Dermis microvascular lymphatic vessel endothelial cell (primary cell): Measurements from ENCODE around the gene AADACL2. TPM values are rescaled to one million over a fixed set of nuclear protein-coding genes. Genes with fewer than 3 reads are reported as not detected.
"Not testable (repeated sequence)": the region's sequence is repeated elsewhere in the genome, so short reads cannot be mapped to it uniquely, and the experiment has no call there.

ENCODE experiments used
- DNase-seq, 2 donors: peaks; one replicate each; pipeline versions ENCODE4 v3.0.0 to v3.0.0-alpha.2; 2010; ENCODE audit warnings: low read depth in 2 of 2
- total RNA-seq: library from RNA; depleted of rRNA; stranded (reverse); fragments of >200 nt; gene quantifications from 2 replicates; pipeline ENCODE4 v1.2.1, GENCODE V29; 2014

The AADACL2 gene
- total RNA-seq, 1 donor from 2014 or later, result not detected

DNA sequence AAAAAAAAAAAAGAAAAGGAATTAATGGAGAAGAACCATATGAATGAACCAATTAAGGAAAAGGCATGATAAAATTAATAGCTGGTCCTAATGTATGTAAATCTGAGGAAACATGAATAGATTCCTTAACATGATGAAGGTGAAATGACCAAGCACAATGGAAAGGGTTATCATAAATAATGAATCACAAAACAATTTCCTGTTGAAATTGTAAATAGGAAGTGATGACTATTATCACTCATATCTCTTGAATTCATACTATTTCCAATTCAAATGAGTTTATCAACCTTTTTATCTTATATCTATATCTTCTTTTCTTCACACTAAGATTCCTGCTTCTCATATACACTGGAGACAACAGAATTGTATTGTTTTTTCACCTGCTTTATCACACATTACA, 32.0 kb downstream of the AADACL2 start:
- DNase-seq, result peak; percentile 21 to 70

DNA sequence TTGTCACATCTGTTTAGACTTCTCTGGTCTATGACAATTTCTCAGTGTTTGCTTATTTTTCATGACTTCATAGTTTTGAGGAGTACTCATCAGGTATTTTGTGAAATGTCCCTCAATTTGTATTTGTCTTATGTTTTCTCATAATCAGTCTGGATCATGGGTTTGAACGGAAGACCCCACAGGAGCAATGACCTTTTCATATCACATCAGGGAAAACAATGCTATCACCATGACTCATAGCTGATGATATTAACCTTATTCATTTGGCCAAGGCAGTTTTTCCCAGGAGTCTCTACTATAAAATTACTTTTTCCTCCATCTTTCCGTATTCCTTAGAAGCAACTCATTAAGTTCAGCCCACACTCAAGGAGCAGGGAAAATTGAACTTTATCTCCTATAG, 32.7 kb downstream of the AADACL2 start:
- DNase-seq, result peak; percentile 61 to 94

DNA sequence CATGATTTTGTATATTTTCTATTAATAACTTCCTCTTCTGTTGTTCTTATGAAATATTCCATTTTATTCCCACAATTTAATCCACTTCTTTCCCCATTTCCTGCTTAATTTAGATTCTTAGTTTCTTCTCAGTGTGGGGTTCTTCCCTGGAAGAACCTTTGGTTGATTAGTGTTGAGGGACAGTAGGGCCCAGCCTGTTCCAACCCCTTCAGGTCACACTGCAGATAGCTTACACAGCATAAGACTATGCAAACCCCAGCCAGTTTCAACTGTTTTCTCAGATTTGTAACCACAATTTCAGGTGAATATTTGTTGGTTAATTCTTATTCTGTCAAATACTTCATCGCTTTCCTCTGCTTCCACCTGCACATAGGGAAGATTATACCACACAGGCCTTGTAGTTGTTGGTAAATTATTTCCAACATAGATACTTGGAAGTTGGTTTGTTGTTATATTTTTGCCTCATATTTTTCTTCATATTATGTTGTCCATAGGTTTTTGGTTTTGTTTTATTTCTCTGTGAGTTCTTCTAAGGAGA, 34.7 kb downstream of the AADACL2 start:
- peak in 1 of 2 donors; percentile 12 for DNase-seq

DNA sequence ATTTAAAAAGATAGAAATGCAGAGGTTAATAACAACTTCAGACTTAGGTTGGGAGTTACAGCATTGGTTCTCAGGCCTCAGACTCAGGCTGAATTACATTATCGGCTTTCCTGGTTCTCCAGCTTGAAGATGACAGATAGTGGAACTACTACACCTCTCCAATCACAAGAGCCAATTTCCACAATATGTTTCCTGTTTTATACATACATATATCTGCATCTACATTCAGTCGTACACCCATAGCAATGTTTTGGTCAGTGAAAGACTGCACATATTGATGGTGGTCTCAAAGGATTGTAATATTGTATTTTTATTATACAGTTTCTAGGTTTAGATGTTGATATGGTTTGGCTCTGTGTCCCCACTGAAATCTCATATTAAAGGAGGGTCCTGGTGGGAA, 35.4 kb downstream of the AADACL2 start:
- DNase-seq, result peak in 1 of 2 donors; percentile 68

DNA sequence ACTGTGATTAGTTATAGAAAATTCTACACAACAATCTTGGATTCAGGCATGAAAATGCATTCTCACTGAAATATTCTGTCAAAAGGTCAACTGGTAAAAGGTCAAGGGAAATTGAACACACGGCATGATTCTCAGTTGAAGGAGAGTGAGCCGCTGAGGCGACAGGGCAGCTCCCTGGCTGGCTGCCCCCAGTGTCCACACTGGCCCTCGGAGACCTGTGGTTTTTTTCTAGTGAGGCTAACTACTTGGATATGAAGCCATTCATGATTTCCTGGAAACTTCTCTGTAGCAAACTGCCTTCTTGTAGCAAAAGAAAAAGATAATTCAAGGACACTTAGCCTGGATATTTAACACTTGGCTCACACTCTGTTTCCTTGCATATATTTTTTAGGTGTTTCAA, 37.2 kb downstream of the AADACL2 start:
- DNase-seq, result peak in 1 of 2 donors; percentile 82

DNA sequence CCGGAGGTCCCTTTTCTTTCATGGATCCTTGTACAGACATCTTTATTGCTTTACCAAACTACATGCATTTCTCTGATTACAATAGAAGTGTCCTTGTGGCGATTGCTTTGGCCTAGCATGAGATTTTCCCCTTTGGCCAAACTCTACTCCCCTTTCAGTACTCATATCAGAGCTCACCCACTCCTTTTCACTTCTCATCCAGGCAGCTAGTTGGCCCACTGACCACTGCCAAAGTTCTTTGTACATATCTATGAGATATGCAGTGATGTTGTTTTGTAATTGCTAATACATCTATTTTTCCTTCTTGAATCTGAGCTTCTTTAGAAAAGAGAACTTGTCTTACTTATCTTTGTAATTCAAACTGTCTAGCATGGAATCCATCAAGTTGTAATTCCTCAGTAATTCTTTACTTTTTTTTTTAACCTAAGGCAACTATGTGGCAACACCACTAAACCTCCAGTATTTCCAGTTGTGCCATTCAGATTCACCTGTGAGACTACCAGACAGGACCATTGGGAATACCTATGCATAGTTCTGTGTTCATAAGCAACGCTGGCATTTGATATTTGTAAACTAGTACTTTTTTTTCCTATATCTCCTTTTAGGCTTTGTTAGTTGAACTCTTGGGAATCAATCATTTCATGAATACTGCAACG, 39.2 kb downstream of the AADACL2 start:
- DNase-seq, result no peak

DNA sequence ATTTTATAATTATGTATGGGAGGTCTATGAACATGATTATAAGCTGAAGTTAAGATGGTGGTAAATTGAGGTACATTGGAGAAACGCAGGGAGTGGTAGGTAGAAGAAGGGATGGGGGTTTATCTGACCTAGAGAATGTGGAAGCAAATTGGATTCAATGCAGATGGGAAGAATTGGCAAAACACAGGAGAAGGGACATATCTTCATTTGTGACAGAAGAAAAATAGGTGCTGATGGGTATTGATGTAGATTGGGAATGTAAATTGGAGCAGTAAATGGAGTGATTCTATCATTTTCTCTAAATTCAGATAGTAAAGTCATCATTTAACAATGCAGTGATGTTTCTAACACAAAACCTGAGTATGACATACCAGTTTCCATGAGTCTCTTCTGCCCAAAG, 40.5 kb downstream of the AADACL2 start:
- DNase-seq, result no peak

DNA sequence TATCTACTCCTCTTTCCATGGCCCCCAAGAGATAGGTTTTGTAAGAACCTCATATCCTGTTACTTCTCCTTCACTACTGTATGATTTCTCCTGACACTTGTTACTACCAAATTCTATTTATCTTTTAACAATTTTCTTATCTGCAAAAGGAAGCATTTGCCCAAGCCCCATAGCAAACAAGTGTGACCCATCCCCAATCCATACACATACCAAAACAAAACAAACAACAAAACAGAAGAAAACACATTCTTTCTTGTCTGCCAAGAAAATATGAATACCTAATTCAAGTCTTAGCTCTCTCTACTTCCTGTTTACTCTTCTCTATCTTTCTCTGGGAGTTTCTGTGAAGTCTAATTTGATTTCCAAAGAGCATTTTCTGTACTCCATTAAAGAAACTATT, 41.2 kb downstream of the AADACL2 start:
- DNase-seq, result no peak

DNA sequence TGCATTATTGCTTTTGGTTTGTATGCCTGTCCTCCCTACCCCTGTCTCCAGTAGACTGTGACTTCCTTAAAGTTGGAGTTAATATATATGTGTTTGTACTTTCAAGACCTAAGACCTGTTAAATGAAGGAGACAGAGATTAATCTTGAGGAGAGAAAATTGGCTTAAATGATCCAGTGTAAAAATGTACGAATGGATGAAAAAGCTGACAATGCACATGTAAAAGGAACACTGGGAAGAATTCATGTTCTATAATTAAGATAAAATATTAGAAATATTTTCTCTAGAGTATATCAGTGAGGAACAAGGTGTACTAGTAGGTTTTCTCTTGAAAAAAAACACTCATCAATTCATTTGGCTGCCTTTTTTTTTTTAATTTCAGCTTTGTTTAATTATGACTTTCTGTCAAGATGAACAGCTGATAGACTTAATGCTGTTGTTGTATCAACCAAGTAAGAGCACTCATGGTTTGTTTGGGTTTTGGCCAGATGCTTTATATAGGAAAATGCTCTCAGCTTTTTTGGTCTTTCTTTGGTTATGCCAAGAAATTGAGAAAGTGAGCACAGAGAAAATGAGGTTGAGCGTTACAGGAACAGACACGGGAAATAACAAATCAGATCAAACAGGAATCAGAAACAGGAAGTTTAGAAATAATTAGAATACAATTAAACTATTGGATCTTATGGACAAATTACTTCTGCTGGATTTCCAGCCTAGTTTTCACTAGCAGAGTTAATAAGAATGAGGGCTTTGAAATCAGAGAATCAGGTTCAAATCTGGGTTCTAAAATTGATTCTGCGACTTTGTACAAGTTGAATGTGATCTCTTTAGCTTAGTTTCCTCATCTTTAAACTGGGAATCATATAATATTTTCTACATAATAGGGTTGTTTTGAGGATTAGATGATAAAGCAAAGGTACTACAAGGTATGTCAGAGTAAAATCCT, 41.9 kb downstream of the AADACL2 start:
- peak in 1 of 2 donors; percentile 26 for DNase-seq

DNA sequence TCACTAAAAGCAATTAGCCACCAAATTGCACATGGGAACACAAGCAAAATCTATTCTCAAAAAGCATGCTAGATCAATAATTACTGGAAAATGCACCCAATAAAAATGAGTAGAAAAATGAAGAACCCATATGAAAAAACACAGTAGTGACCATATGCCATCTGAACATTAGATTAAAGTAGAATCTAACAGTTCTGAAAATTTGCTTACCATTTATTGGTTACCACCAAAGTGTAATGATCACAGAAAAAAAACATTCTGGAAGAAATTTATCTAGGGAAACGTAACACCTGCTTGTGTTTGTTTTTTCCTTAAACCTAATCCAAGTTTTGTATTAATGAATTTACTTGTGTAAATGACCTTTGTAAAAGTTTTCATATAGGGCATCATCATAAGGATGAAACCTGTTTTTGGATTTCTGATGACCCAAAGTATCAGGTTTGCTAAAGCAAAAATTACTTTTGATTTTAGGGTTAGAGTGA, 42.6 kb downstream of the AADACL2 start:
- no peak for DNase-seq

DNA sequence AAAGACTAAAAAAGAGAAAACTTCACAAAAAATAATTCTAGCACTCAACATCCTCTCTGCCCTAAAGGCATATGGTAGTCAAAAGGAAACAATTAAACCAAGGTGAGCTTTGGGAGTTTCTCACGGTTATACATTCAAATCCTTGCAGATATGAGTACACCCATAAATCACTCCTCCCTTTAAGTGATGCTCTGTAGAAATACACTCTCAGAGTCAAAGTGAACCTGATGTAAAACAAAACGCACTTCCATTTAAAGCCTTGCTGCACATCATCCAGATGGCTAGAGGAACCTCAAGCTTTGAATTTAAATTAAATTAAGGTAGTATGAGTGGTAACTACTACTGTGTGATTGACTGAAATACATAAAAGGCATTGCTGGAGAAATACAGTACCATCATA, 44.2 kb downstream of the AADACL2 start:
- no peak for DNase-seq

DNA sequence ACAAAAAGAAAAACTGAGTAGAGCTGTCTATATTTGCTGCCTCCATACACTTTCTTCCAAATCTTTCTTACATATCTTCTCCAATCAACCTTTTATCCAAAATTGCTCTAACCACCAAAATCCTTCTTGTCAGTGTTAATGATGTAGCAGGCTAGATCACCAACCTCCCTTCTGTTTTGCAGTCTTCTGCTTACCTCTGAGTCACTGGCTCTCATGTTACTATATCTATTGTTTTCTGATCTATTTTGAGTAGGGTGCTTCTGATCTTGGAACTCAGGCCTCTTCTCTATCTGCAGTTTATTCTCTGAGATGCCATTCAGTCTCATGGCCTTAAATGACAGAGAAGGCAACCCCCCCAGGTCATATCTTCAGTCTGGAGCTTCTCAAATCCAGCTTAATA, 53.9 kb downstream of the AADACL2 start:
- DNase-seq, result peak in 1 of 2 donors; percentile 54

DNA sequence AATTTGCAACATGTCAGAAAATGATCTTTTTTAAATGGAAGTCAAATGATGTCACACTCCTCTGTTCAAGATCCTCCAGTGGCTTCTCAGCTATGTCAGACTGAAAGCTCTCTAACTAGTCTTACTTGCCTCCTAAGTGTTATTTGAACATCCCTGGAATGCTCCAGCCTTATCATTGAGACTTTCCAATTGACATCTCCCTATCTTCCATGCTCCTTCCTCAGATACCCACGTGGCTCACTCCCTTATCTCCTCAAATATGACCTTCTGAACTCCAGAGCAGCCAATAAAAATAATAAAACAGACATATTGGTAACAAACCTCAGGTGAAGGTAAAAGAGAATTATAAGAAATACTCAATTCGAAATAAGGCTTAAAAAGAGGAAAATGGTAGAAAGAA, 54.7 kb downstream of the AADACL2 start:
- no peak for DNase-seq

DNA sequence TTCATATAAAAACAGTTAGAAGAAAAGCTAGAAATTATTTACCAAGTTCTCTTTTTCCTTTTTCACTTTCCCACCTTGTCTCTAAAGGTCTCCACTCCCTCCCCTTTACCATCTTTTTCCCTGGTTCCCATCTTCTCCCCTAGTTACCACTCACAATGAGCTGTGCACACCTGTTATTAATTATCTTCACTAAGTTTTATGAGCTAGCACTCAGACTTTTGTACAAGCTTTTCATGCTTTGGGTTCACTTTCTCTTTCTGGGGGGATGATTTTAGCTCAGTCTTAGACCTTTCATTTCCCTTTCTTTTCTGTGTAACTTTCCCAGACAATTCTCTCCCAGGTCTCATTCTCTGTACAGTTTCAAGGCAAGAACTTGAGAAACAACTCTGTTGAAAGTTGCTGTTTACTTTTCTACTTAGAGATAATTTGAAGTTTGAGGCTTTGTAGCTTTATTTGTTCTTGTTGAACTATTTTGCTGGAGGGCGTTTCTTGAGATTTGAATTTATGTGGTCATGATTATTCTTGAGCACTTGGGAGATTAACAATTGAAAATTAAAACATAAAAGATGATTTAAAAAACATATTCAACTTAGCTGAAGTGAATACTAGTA, 56.2 kb downstream of the AADACL2 start:
- no peak for DNase-seq

DNA sequence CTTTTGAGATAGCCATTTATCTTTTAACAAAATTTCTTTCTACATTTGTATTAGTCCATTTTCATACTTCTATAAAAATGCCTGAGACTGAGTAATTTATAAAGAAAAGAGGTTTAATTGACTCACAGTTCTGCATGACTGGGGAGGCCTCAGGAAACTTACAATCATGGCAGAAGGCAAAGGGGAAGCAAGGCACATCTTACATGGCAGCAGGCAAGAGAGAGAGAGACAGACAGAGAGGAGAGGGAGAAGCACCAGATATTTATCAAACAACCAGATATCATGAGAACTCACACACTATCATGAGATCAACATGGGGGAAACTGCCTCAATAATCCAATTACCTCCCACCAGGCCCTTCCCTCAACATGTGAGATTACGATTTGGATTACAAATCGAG, 57.0 kb downstream of the AADACL2 start:
- DNase-seq, result not testable (repeated sequence)

DNA sequence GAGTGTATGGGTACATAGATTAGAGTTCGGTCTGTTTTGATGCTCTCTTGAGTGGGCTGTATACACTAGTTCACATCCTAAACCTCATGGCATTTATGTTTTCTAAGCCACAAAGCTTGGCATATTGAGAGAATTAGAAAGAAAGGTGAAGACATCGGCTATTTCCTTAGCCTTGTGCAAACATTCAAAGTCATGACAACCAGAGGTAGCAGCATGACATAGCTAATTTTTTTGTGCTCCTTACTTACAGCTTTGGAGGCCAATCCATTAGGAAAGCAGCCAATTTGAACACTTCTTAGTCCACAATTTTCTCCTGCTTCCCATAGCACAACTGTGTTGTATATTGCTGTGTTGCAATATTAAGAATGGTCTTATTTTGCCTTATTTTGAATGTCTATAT, 58.7 kb downstream of the AADACL2 start:
- DNase-seq, result no peak

DNA sequence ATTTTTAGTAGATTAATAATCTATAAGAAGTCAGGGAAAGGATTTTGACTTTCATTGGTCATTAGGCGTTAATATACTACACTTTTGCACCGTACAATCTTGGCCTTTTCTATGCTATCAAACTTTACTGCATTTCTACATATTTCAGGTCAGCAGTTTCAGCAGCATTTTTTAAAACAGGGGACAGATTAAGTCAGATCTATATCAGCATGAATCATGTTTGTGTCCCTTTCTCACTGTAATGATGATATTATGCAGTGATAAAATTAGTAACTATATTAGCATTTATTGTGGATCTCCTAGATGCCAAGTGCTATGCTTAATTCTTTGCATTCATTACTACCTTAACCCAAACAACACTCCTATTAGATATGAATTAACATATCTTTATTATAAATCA, 59.9 kb downstream of the AADACL2 start:
- no peak for DNase-seq

DNA sequence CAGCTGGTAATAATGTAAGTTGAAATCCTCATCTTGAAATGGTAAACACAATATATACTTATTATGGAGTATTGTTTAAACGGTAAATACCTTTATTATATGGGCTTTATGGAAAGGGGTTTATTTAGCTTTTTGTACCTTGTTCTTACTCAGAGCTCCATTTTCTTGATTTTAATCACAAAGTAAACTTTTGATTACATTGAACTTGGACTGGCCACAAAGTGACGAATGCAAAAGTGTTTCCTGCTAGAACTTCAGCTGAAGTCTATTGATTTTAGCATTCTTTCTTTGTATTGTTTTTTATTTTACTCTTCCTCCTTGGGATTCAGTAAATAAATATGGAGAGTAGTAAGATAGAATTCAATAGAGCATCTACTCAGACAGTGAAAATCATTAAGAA, 60.4 kb downstream of the AADACL2 start:
- DNase-seq, result no peak

DNA sequence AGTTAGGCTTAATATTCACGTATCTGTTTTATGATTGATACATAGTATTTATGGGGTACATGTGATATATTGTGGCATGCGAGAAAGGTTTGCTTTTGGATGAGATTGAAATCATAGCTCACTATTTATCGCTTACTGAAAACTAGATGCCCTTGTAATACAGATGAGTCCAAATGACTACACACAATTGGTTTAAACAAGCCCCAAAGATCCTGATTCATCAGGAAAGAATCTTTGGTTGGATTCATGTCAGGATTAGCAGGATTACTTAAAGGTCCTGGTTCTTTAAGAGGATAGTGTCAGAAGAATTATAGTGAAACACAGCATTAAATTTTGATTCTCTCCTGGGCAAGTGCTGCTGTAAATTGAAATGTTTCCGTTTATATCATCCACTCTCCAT, 61.5 kb downstream of the AADACL2 start:
- DNase-seq, result no peak

DNA sequence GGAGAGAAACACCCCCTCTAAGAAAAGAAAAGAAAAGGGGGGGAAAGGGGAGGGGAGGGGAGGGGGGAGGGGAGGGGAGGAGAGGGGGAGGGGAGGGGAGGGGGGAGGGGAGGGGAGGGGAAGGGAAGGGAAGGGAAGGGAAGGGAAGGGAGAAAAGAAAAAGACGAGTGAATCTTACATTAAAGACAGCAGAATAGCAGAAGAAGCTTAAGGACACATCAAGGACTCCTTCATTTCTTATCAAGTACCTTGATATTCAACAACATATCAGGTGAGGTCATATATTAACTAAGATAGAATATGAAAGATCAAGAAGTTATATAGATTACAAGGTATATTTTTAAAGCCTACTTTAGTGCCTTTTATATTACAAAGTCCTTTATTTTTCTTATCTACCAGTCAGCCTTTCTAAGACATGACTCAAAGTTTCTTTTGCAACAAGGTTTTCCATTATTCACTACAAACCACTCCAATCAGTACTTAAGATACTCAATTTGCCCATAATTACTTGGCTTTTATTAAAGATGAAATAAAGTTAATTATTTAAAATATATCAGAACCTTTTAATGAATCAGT, 62.5 kb downstream of the AADACL2 start:
- no peak for DNase-seq

DNA sequence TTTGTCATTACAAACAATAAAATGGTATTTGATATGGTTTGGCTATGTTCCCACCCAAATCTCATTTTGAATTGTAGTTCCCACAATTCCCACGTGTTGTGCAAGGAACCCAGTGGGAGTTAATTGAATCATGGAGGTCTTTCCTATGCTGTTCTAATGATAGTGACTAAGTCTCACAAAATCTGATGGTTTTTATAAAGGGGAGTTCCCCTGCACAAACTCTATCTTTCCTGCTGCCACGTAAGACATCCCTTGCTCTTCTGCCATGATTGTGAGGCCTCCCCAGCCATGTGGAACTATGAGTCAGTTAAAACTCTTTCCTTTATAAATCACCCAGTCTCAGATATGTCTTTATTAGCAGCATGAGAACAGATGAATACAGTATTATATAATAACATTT, 64.7 kb downstream of the AADACL2 start:
- no peak for DNase-seq

DNA sequence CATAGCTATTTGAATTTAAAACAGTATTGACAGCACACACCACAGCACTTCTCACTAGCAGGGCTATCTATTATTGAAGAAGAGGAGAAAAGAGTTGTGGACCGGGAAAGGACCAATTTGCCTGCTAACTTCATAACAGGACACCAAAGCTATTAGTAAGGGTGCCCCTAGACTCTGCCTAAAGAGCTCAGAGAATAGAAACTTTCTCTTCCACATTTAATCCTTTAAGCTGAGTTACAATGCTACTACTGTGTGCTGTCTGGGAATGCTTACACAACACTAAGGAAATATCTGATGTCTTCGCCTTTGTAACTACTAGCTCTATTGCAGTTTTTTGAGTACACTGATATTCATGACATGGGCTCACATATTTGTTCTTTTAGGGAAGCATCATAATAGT, 66.7 kb downstream of the AADACL2 start:
- no peak for DNase-seq
